Pulmonary artery endothelial cell (primary cell): ENCODE results near the gene STRIP1. TPM values are rescaled to one million over a fixed set of nuclear protein-coding genes. Genes with fewer than 3 reads are reported as not detected.

ENCODE experiments used
- DNase-seq: peaks from one replicate; pipeline ENCODE4 v3.0.0-alpha.2; 2011; ENCODE audit warnings: low read depth, low spot score
- total RNA-seq: library from RNA; depleted of rRNA; stranded (reverse); fragments of >200 nt; gene quantifications from 2 replicates; pipeline ENCODE4 v1.2.3, GENCODE V29; 2014

The STRIP1 gene, protein sequence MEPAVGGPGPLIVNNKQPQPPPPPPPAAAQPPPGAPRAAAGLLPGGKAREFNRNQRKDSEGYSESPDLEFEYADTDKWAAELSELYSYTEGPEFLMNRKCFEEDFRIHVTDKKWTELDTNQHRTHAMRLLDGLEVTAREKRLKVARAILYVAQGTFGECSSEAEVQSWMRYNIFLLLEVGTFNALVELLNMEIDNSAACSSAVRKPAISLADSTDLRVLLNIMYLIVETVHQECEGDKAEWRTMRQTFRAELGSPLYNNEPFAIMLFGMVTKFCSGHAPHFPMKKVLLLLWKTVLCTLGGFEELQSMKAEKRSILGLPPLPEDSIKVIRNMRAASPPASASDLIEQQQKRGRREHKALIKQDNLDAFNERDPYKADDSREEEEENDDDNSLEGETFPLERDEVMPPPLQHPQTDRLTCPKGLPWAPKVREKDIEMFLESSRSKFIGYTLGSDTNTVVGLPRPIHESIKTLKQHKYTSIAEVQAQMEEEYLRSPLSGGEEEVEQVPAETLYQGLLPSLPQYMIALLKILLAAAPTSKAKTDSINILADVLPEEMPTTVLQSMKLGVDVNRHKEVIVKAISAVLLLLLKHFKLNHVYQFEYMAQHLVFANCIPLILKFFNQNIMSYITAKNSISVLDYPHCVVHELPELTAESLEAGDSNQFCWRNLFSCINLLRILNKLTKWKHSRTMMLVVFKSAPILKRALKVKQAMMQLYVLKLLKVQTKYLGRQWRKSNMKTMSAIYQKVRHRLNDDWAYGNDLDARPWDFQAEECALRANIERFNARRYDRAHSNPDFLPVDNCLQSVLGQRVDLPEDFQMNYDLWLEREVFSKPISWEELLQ
- total RNA-seq: 42.6 and 49.3 TPM in 2 replicates

DNA sequence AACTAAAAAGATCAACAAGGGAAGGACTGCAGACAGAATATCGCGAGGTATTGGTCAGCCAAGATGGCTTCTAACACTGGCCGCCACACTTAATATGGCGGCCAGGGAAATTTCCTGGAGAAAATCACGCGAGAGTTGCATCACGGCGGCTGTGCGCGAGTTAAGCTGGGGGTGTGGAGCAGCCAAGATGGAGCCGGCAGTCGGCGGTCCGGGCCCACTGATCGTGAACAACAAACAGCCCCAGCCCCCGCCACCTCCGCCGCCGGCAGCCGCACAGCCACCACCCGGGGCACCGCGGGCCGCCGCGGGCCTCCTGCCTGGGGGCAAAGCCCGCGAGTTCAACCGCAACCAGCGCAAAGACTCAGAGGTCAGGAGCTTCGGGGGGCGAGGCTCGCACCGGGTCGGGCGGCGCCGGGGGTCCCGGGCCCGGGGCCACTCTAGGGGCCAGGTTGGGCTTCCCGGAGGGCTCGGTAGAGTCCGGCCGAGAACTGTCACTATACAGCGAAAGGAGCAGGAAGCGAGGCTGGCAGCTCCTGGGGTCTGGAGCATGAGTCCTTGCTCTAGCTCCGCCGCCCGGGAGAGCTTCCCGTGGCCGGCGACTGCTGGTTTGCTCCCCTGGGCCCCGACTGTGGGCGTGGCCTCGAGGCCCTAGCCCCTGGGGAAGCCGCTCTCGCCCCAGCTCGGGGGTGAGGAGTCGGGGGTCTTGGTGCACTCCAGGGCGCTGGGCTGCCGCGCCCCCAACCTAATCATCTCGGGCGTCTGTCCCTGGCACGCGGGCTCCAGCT, at the start of gene STRIP1:
TSS of gene STRIP1 (plus strand) at position 174 of the 785 bp plus-strand sequence. CDS start at position 188, 14 bp downstream.
- peak; percentile 83 for DNase-seq

DNA sequence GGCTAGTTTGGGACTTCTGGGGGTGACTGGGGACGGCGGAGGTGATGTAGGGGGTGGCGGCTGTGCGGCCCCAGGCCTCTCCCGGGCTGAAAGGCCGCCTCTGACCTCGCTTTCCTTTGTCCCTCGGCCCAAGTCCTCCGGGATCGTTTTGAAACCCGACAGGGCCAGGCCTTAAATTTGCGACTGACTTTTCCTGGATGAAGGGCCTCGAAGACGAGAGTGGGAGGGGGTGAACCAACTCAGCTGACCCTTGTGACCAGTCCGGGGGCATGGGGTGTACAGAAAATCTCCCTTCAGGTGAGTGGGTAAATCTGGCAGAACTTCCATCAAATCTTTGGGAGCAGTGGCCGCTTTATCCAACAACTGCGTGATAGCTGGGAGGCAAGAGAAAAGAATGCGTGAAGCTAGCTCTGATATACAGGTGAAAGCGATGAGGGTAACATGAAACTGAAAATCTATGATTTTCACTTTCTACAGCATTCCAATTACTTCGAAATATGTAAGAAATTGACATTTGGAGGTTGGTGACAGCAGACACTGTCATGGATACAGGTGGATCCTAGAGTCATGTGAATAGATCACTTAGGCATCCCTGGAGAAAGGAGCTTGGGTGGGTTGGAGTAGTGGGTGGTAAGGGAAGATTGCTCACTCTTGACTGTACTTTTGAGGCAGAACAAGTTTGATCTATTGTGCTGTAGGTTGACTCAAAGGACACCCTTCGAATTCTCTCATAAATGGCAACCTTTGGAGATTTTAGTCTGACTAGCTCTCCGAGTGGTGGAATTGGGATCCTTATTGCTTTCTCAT, 49.0 kb upstream of the STRIP1 start:
- no peak for DNase-seq

DNA sequence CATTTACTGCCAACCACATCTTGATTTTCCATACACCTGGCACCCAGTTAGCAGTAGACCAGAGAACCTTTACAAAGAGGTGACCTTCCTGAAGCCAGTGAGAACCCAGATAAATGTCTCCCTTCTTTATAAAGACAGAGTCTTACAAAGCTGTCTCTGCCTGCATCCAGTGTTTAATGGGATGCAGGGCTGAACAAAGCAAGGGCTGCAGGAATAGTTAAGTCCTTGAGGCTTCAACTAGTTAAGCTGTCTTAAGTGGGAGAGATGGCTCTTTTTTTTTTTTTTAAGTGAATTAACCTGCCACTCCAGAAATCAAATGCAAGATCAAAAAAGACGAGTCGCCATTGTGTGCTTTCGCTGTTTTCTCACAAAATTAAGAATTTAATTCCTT, 48.4 kb upstream of the STRIP1 start:
- DNase-seq: no peak

DNA sequence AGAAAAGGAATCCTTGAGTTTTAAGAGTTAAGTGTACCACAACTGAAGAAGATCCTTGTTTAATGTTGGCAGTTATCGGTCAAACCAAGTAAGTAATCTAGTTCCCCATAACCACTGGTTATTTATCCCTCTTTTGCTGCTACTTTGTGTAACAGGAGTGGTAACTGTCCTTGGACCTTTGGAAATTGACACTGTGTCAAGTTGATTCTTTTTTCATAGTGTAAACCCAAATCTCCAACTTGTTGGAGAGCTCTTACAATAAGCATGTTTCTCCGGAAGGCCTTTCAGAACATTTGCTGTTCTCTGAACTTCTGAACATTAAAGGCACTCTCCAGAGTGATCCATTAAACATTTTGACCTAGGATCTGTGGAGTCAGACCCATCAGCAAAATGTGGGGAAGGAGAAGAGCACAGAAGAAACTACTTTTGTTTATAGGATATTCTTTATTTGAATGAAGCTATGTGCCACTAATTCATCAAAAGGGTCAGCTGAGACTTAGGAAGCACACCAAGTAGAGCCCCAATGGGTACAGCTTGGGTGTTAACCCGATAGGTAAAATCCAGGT, 46.0 kb upstream of the STRIP1 start:
- DNase-seq: no peak

DNA sequence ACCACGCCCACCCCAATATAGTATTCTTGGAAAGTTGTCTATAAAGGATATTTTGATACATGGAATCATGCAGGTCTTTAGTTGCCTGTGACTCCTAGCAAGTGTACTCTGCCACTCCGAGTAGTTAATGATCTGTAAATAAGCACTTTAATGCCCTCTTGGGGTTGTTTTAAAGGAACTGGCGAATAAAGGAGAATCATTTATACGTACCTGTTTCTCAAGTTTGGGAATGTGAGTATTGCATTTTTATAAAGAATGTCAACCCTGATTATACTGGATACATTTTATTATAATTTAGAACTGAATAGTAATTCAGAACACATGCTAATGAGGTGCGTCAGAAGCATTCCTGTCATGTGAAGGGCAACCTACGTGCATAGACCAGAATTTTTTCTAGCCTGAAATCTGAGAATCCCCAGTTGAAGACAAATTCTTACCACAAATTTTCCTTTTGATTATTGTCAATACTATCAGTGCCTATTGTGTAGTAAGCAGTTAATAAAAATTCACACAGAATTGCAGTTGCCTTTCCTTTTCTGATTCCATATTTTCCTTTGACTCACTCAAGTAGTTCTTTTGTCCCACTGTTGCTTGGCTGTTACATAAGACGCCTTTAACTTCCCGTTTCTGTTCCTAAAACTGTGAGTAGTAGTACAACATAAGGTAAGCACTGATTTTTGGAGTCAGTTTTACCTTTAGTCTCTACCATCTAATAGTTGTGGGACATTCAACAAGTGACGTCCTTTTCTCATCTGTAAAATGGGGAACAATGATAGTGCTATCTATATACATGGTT, 44.7 kb upstream of the STRIP1 start:
- DNase-seq: no peak

DNA sequence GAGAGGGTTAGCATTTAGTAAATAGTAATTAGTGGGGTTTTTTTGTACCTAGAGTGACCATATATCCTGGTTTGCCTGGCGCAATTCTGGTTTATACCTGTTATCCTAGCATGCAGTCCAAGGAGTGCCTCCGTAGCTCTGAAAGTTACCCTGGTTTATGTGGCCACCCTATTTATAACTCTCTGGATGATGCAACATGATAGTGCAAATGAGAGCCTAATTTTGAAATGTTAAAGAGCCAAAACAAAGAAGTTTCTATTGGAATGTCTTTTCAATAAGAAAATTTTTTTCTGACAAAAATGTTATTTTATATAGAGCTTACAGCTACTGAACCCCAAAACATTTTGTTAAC, 44.1 kb upstream of the STRIP1 start:
- no peak for DNase-seq

DNA sequence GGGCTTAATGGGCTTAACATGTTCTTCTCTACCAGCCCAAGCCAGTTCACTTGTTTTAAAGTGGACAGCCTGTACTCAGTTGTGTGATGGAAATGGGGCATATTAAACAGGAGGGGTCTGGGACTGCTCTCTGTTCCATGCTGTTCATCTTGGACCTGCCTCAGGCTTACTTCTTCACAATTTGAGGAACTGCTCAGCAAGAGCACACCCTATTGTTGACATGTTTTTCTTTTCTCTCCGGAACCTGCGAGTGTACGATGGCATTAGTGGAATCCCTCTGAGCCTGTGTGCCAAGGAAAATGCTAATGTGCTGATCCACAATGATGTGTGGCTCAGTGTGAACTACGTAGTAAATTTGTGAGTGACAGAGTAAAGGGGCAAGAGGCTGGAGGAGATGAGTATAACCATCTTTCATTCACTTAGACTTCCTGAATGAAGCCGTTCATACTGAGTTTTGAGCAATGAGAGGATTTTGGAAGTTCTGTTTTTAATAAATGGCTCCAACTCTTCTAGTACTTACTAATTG, 43.0 kb upstream of the STRIP1 start:
- no peak for DNase-seq

DNA sequence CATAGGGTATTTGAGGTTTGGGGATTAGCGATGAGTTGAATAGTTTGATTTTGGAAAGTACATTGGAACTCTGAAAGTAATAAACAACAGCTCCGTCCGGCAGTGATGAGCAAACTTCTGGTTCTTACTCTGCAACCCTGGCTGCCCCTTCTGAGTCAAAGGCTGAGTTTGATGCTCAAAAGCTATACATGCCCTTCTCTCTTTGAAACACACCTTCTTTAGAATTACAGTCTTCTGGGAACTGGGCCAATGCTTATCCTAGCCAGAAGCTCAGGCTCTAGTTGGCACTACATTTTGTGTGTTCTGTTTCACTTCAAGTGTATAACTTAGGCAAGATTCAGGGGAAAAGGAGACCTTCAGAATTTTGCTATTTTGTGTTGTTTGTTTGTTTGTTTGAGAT, 40.5 kb upstream of the STRIP1 start:
- DNase-seq: no peak

DNA sequence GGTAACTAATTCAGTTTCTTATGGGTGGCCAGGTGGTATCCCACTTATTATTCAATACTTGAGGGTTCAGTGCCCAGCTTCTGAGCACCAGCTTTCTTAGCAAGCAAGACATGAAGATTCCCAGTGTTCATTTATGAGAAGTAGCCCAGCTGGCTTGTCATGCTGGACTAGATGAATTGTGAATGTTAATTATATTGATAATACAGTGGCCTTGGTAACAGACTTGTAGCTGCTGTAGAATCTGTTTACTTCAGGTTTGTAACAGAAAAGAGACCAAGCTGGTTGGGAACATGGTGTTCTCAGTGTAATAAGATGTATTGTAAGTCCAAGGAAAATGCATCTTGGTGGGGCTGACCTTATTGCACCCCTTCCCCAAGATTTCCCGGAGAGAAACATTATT, 39.8 kb upstream of the STRIP1 start:
- no peak for DNase-seq

DNA sequence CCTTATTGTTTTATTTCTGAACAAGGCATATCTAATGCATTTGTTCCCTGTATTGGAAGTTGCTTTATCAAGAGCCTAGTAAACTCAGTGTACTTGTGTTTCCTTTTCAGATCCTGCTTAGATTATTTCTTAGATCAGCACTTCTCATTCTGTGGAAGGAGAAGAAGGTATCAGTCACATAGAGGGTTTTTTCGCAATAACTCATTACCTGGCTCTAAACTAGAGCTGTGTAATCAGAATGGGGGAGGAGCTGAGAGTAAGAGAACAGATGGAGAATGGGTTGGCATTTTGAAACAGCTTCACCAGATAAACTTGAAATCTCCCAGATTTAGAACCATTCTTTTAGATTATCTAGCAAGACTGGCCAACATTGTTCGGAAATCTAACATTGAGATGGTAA, 38.9 kb upstream of the STRIP1 start:
- no peak for DNase-seq

DNA sequence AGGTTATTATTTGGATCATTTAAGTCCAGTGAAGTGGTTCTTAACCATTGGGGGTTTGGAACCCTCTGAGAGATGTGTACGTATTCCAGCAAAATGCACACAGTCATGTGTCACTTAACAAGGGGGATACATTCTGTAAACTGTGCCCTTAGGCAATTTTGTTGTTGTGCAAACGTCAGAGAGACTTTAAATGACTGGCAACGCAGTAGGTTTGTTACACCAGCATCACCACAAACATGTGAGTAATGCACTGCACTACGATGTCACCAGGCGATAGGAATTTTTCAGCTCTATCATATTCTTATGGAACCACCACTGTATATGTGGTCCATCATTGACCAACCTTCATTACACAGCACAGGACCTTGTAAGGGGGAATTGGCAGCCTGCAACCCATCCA, 37.9 kb upstream of the STRIP1 start:
- DNase-seq: no peak

DNA sequence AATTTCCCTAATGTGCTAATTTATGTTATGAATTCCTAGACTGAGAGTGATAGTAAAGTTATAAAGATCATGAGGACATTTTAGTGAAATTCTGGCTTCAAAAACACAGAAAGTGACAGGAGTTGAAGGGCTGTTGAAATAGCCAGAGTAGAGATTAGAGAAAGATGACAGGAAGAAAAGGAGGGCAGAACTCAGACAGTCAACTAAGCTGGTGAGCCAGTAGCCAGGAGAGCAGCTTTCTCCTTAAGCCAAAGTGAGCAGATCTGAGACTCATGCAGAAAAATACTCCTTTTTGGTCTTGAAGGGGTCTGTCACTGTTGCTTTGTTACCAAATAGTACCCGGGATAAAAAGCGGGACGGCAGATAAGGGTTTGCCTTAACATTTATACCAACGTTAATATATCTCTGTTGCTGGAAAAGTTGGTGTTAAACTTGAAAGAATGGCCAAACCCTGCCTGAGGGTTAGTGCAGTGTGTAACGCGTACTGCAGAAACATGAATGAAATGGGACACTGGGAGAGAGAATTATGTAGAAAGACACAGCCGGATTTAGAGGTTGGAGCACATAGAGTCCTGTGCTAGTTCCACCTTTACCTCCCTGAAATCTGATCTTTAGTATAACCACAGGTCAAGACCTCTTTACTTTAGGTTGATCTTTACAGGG, 37.1 kb upstream of the STRIP1 start:
- DNase-seq: no peak

DNA sequence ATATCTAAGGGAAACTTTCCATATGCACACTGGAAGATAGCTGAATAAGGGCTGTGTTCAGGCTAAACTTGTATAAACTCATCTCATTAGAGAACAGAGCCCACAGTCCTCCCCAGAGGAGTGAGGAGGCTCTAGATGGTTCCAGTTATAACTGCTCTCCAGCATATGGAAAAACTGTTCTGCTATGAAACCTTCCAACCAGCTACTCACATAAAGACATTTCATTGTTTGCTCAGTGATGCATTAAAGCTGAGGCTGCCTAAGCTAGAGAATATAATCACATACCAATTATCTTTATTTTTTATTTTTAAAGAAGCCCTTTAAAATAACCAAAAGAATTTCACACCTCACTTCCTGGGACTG, 36.6 kb upstream of the STRIP1 start:
- no peak for DNase-seq

DNA sequence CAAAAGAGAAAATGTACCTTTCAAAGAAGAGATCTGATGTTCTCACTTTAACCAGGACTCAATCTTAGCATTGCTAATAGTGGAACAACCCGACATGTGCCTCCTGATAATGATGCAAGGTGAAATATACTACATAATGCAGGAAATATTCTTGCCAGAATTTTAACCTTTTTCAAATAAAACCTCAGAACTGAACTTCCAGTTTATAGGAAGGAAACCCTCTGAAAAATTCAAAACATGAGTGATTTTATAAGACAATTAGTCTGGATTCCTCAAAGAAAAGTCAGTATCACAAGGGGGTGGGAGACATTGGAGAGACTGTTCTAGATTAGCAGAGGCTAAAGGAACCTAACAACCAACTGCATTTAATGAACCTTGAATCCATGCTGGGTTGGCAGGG, 31.7 kb upstream of the STRIP1 start:
- DNase-seq: no peak

DNA sequence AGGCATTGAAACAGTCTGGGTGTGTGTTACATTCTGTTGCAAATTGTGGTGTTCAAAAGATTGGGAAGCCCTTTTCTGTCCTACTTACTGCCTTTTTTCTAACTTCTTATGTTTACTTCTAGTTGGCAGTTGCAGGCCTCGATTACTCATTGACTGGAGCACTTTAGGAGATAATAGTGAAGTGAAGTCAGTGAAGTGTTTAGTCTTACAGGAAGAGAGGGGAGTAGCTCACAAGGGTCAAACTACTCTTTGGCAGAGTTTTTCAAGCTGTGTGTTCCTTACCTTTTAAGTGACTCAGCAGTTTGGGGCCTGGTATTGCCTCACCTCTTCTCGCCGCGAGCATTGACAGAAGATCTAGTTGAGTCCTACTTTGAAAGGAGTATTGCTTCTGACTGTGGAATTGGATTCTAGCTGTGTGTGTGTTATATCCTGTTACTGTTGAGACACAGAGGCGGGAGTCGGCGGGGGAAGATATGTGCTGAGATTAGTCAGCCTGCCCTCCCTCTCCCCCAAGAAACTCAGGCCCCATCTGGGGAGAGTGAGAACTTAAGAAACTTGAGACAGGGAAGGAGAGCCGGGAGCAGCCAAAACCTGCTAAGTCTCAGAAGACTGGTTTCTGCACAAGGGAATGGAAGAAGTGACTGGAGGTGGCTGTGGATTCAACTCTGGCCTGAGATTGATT, 30.5 kb upstream of the STRIP1 start:
- DNase-seq: peak; percentile 78

DNA sequence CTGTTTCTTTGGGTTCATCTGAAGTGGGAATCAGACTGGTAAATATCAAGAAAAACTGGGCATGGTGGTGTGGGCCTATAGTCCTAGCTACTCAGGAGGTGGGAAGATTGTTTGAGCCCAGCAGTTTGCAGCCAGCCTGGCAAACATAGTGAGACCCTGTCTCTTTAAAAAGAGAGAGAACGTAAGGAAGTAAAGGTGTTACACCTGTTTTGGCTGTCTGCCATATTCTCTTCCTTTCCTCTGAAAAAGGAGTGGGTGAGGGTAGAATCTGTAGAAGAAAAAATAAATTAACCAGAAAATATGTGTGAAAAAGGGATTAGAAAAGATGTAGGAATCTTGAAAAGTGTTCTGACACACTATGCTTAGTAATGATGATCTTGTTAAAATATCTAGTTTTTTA, 29.8 kb upstream of the STRIP1 start:
- no peak for DNase-seq

DNA sequence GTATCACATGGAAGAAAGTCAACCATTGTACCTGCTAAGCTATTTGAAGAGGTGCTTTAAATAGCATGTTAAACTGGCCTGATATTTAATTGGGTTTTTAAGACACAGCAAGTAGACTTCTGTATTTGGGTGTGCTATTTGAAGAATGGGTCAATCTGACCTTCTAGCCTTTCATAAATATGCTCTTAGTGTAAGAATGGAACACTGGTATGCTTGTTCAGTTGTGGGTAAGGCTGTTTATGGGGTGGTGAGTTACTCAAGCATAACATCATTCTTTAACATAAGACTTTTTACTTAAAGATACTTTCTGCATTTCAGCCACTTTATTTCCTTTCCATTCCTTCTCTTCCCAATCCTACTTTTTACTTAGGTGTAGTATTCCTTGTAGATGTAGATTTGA, 28.5 kb upstream of the STRIP1 start:
- DNase-seq: no peak

DNA sequence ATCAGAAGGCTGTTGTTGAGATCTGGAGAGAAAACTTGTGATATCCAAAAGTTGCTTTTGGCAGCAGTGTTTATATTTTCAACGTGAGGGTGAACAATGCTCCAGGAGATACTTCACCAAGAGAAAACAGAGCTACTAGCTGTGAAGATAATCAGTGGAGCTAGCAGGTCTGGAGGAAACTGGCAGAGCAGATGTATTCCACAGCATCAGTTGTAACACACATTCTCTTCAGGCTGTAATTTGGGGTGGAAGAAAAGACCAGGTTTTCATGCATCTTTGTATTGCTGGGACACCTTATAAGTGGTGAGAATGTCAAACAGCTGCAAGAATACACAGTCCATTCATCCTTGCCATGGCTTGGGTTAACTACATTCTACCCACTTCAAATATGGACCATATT, 27.9 kb upstream of the STRIP1 start:
- no peak for DNase-seq
